ENCODE measurements around the gene S100A10.

Gene S100A10

DNA sequence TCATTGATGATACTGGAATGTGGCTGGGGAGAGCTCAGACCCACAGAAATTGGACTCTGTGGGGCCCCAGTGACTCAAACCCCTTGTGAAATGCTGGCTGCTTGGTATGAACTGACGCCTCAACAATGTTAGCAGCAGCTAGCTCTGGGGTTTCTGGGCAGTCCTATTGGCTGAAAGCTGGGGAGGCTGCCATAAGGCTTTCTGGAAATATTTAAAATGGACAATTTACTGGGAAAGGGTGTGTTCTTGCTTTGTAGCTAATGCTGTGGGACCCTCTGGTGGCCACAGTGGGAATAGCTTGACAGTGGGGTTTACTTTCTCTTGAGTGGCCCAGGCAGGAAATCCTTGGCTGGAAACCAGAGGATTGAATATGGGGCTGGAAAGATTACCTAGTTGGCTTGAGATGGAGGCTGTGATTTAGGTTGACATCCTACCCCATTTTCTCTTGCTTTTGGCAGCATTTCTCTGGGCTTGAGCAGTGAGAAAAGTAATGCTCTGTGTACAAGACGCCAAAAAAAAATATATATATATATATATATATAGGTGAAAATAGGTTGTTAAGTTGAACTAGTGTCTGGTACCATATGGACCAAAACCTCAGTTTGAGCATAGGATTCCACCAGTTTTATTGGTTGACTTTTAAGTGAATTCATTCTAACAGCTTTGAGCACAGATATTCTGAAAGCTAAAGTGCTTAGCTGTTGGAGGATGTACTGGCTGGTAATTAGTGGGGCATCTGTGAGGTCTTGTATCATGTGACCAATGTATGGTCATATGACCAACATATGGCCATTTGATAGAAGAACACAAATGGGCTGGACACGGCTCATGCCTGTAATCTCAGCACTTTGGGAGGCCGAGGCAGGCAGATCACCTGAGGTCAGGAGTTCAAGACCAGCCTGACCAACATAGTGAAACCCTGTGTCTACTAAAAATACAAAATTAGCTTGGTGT is 8.2 kb upstream of the S100A10 start:
- no peak for TF ChIP-seq GATA3 (IDR thresholded peaks at IDR 0.05; ENCODE audit: low read depth, low read length)
- no peak for TF ChIP-seq GATA2 (IDR thresholded peaks at IDR 0.05; ENCODE audit: low read depth, low read length)

DNA sequence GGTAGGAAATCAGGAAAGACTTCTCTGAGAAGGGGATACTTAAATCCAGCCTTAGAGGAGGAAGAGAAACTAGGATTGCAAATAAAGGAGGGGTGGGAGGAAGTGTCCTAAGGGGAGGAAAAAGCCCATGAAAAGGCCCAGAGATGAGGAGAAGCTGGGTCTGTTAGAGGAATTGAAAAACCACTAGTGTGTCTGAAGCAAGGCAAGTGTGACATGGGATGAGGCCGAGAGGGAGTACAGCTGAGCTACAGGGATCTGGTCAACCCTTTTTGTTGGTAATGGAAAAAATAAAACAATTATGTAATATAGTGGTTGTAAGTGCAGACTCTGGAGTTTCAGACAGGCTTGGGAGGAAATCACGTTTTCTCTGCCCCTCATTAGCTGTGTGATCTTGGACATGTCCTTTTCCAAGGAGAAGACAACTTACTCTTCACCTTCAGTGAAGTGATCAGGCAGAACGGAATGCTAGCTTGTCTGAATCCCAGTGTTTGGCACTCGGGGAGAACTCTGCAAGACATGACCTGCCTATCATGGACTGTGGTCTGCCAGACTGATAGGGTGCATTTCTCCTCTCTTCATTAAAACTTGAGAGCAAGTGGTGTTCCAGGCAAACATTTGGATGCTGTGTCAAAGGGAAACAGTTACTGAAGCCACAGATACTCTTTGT is 7.4 kb upstream of the S100A10 start:
- TF ChIP-seq GATA2 (IDR thresholded peaks at IDR 0.05; ENCODE audit: low read depth, low read length) (no peak), GATA3 (IDR thresholded peaks at IDR 0.05; ENCODE audit: low read depth, low read length) (no peak)

DNA sequence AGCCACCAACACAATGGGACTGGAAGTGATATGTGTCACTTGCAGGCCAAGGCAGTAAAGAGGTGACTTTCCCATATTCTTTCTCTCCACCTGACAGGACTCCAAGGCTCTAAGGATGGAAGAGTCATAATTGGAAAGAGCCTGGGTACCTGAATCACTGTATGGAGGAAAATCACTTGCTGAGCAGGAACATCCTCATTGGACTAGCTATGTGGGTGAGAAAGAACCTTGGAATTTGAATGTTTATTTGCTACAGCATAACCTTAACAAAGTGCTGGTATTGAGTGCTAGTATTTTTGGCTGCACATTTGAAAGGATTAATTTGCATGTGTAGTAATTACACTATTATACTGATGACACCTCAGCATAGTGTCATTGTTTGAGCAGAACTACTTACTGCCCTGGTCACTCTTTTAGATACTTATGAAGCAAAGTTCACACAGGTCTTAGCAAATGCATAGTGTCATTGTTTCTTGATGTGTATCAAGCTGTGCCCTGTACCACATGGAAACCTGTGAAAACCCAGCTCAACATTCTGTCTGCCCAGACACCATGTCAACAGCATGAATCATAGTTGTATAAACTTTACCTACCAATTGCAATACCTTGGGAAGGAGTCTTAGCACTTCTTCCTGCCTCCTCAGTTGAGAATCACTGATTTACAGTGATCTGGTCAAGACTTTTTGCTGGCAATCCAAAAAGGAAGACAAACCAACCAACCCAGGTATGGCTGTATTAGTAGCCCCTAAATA is 5.1 kb upstream of the S100A10 start:
- TF ChIP-seq GATA3 (IDR thresholded peaks at IDR 0.05; ENCODE audit: low read depth, low read length) (no peak), GATA2 (IDR thresholded peaks at IDR 0.05; ENCODE audit: low read depth, low read length) (no peak)

DNA sequence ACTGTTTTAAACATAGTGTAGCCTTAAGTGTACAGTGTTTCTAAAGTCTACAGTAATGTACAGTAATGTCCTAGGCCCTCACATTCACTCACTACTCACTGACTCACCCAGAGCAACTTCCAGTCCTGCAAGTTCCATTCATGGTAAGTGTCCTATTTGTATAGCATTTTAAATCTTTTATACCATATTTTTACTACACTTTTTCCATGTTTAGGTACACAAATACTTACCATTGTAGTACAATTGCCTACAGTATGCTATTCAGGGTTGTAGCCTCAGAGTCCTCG is 3.6 kb upstream of the S100A10 start:
- TF ChIP-seq GATA2 (IDR thresholded peaks at IDR 0.05; ENCODE audit: low read depth, low read length) (no peak), GATA3 (IDR thresholded peaks at IDR 0.05; ENCODE audit: low read depth, low read length) (no peak)

DNA sequence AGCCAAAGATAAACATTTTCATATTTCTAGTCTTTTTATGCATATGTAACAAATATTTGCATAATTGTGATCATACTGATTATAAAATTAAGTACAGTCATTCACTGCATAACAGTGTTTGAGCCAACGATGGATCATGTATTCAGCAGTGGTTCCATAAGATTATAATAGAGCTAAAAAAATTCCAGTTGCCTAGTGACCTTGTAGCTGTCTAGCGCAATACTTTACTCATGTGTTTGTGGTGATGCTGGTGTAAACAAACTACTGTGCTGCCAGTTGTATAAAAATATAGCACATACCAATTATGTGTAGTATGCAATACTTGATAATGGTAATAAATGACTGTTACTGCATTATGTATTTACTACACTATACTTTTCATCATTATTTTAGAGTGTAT is 2.1 kb upstream of the S100A10 start:
- no peak for TF ChIP-seq GATA3 (IDR thresholded peaks at IDR 0.05; ENCODE audit: low read depth, low read length)
- TF ChIP-seq GATA2 (IDR thresholded peaks at IDR 0.05; ENCODE audit: low read depth, low read length): no peak

DNA sequence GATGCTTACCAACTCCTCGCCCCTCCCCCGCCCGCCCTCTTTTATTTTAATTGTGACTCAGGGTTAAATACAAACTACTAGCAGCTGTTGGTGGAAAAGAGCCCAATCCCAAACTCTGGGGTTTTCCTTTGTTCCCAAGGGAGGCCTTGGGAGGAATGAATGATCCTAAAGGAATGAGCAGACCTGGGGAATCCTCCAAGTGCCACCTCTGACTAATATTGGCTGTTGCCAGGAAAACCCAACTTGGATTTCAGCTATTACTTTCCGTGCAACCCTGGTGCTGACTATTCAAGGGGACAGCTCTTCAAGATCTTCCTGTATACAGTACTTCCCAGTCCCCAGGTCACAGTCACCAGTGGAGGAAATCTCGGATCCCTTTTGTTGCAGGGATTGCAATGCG is 1.3 kb upstream of the S100A10 start:
- TF ChIP-seq GATA3 (IDR thresholded peaks at IDR 0.05; ENCODE audit: low read depth, low read length) (no peak), GATA2 (IDR thresholded peaks at IDR 0.05; ENCODE audit: low read depth, low read length) (no peak)

DNA sequence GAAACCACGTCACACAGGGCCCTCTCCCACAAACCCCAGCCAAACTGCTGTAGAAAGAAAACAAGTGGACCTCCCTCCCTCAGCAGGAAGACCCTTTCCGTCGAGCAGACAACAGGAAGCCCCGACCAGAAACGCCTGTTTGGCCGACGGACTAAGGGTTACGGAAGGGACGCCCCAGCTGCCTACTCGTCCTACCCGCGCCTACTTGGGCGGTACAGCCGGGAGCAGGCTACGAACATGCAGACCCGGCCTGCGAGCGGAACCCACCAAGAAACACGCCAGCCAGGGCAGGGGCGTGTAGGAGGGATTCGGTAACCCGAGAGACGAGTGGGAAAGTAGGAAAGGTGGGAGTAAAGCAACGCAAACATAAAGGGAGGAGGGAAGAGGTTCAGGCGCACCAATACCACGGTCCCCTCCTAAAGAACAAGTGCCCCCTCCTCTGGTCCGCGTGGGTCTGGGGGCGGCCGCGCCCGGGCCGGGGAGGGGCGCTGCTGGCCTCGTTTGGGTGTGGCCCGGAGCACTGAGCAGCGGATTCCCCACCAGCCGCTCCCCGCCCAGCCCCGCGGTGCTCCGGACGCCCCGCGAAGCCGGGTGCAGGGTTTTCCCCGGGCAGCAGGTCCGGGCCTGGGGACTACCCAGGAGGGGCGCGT is 450 bp downstream of the S100A10 start:
- TF ChIP-seq GATA2 (IDR thresholded peaks at IDR 0.05; ENCODE audit: low read depth, low read length) (no peak), GATA3 (IDR thresholded peaks at IDR 0.05; ENCODE audit: low read depth, low read length) (no peak)

DNA sequence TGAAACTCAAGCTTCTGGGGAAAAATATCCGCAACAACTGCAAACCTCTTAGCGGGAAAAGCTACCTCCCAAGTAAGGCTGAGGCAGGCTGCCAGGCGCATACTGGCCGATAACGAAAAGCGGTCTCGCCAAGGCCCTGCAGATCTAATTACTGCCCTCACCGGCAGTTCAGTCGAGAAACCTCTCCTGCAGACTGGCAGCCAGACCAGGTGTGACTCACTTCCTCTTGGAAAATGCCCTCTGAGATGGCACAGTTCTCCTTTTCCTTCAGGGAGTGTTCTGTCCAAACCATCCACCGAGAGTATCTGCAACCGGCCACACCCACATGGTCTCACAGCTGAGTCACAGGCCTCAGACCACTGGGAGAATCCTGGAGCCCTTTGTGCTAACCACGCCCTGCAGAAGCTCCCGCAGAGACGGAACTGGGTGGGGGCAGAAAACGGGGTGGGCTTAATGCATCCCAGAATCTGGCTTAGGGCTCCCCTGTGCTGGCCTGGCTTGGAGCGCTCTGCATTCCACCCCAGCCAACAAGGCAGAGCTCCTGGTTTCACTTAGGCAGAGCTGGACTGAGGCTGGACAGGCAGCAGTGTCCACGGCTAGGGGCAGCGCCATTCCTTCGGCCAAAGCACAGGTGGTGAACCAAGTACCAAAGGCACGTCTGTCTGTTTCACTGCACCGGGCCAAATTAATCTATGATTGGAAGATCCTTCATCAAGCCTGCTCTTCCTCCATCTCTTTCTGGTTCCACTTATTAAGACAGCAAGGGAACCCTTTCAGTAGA is 1.2 kb downstream of the S100A10 start:
- TF ChIP-seq GATA3 (IDR thresholded peaks at IDR 0.05; ENCODE audit: low read depth, low read length) (no peak), GATA2 (IDR thresholded peaks at IDR 0.05; ENCODE audit: low read depth, low read length) (no peak)

DNA sequence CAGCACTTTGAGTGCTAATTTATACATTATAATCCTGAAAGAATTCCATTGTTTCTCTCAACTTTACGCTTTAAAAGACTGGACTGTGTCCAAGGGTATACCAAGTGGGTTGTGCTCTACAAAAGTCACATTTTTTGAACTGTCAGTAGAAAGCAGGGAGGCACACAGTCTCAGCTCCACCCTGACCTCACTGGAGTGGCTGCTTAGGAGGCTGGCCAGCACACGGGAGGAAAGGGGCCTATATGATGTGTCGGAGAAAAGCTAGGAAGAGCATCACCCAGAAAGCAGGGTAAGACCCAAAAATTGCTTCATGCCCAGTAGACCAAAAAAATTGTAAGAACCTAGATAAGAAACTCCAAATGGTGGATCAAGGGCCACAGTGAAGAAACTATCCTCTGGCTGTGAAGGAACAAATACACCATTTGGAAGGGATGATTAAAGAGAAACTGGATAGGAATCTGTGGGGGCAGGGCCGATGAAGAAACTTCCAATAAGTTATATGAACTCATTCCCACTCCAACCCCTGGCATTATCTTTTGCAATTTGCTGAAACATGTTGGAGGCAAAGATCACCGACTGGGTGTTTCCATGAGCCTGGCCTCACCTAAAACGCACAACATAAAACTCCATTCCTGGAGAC is 1.9 kb downstream of the S100A10 start:
- TF ChIP-seq GATA3 (IDR thresholded peaks at IDR 0.05; ENCODE audit: low read depth, low read length): no peak
- TF ChIP-seq GATA2 (IDR thresholded peaks at IDR 0.05; ENCODE audit: low read depth, low read length): no peak

DNA sequence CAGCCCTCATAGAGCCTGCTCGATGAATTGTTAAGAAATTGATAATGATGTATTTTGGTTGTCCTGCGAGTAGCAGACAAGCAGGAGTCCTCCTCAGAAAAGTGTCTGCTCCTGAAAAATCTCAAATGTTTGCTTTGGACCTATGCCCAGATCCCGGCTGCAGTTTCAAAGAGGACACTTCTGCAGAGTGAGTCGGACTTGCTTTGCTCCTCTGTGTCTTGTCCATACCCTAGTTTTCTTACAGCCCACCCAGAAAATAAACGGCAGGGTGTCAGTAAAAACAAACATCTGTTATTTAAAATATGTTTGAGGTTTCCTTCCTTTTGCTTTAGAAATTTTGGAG is 2.8 kb downstream of the S100A10 start:
- no peak for TF ChIP-seq GATA3 (IDR thresholded peaks at IDR 0.05; ENCODE audit: low read depth, low read length)
- no peak for TF ChIP-seq GATA2 (IDR thresholded peaks at IDR 0.05; ENCODE audit: low read depth, low read length)

DNA sequence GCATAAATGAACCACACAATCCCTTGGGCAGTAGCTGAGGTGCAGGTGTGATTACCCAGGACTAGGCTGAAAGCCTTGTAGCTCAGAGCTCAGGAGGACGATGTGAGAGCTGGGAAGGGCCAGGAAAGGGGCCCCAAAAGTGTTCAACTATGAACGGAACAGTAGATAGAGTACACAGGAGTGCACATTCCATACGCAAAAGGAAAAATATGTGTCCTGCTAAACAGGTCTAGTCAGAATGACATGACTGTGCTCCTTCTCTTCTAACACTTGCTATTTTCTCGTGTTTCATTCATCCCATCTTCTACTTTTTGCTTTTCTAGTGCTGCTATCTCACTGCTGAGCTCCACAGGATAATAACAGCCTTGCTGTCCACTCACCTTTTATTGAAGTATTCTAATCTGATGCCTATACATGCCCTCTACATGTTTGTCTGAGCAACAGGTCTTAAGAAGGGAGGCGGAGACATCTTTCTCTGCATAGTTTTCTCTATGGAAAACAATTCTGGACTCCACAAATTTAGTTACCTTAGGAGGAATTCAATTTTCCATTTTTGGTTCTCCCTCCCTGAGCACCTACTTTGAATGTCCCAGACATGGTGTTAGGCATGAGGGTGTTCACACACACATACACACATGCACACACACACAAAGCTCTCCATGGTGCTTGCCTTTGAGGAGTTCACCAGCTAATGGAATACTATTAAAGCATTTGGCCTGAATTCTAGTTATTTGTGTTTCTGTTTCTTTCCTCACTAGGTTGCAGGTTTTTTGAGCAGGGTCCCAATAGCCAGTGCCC is 3.4 kb downstream of the S100A10 start:
- no peak for TF ChIP-seq GATA2 (IDR thresholded peaks at IDR 0.05; ENCODE audit: low read depth, low read length)
- TF ChIP-seq GATA3 (IDR thresholded peaks at IDR 0.05; ENCODE audit: low read depth, low read length): no peak

DNA sequence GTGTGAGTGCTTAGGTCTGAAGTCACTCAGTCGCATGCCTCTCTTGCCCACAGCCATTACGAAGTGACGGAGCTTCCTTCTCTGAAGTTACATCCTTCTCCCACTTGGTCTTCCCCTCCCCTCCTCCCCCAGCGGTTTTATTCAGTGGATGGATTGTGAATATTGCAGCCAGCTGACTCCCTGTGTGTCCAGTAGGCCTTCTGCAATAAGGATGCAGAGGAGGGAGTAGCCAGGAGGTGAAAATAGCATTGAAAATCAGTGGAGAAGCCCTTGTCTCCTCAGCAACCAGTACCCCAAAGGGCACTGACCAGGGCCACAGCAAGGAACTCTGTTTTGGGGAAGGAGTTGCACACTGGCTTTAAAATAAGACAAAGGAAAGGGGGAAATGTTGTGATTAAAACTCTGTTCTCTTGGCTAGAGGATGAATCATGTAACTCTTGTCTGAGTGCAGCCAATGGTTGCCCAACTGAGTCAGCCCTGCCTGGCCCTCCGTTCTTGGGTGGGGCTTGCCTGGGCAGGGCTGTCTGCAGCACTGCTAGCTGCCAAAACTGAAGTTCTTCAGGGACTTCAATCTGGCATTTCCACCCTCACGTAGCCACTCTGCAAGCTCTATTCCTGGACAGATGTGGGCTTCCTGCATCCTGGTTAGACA is 4.3 kb downstream of the S100A10 start:
- TF ChIP-seq GATA3 (IDR thresholded peaks at IDR 0.05; ENCODE audit: low read depth, low read length) (no peak), GATA2 (IDR thresholded peaks at IDR 0.05; ENCODE audit: low read depth, low read length) (no peak)
